ENCODE results near the gene E2F1.
A peak's percentile ranks its signal among the peaks of the same experiment; 100 is the strongest.

The E2F1 gene

DNA sequence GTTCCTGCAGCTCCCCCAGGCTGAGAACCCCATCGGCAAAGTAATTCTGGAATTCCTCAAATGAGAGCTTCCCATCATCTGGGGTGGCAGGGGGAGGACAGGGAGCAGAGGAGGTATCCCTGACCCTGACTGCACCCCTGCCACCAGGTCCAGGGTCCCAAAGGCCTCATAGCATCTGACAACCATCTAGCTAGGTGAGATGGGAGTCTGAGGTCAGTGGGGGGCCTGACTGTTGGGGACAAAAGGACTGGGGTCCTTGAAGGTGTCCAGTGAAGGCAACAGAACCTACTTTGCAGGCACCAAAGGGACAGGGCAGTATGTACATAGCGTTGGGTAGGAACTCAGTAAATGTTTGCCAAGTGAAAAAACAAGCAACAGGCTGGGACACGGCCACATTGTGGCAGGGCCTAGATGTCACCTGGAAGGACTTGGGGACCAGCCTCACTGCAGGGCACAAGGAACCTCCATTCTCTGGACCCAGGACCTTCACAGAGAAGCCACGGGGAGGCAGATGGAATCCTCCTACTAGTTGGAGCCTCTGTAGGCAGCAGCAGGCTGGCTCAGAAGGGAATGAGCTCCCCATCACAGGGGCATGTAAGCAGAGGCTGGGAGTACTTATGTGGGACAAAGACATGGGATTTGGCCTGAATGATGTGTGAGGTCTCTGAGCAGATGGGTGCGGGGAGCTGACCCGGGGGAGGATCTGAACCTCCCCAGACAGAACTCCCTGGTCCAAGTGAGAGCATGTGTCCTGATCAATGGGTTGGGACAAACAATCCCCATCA is 15.3 kb downstream of the E2F1 start:
- DNase-seq, result no peak

DNA sequence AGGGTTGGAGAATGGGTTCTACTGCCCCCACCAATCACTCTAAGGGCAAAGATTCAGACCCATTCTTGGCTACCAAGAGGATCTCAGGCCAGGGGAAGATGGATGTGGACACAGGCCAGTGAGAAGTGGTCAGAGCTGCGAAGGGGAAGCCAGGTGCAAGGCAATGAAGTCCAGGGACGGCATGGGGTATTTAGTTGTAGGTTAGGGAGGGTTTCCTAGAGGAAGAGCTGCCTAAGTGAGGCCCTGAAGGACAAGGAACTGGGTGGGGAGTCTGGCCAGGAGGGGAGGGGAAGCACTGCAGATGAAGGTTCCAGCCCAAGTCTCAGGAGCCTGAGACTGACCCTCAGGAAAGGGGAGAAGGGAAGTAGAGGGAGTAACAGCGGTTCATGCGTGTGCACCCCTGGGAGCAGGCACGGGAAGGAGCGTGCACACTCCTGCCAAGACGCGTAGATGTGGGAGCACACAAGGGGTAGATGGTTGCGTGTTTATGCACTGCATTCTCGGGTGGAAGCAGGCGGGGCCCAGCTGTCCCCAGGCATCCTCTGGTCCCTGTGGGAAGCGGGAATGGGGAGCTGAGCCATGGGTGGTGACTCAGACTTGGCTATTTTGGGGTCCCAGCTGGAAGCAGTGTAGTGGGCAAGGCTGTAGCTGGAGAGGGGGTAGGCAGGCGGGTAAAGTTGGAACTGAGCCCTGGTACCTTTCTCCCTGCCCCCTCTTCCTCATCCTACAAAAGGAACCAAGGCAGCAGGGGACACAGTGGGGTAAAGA is 16.1 kb downstream of the E2F1 start:
- no peak for DNase-seq

DNA sequence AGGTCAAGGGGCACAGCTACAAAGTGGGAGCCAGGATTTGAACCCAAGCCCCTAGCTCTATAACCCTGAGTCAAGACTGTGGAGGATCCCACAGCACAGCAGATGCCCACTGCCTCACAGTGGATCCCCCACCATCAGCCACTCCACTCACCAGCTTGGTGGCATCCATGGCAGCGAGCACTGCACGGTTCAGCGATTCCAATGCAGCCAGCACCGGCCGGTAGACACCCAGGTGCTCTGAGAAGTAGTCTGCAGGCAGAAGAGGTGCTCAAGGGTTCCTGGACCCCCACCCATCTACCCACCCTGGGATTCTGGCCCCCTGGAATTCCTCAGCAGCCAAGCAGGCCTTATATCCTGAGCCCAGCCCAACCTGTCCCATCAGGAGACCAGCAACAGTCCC is 17.0 kb downstream of the E2F1 start:
- no peak for DNase-seq

DNA sequence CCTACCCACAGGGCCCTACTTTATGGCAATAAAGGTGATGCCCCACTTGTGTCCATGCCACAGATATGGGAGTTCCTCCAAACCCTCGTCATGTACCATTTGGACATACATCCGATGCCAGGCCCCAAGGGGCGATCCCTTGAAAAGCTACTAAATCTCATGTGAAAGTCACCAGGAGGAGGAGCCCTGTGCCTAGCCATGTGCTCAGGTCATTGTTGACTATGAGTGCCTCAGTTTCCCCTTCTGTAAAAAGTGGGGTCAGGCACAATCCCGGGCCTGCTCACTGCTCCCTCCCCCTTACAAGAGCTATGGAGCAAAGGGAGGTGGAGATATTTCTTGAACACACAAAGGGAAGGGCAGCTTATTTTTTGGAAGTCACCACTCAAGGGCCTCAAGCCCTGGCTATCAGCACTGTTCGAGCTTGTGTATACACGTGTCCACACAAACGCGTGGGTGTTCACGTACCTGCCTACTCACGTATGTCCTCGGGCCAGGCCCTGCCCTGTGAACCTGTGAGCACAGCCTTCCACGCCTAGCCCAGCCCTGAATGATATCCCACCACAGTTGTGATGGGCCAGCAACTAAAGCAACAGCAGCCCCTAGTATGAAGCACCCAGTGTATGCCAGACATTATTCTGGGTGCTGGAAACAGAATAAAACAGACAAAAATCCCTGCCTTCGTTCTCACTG is 17.6 kb downstream of the E2F1 start:
- DNase-seq, result no peak

DNA sequence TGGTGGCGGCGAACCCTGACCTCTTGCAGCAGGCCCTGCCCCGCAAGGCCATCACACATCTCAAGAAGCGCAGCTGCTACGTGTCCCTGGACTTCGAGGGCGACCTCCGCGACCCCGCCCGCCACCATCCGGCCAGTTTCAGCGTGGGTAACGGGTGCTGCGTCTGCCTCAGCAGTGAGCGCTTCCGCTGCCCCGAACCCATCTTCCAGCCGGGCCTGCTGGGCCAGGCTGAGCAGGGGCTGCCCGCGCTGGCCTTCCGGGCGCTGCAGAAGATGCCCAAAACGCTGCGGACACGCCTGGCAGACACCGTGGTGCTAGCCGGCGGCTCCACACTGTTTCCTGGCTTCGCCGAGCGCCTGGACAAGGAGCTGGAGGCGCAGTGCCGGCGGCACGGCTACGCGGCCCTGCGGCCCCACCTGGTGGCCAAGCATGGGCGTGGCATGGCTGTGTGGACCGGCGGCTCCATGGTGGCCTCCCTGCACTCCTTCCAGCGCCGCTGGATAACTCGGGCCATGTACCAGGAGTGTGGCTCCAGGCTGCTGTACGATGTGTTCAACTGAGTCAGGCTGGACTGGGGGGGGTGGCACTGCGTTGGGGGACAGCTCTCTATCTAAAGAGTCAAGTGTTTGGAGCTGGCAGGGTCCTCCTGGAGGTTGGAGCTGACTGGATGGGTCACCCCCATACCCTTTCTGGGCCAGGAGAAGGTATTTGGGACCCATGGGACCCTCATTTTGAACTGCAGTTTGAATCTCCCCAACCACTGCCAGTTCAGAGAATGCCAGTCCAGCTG is 18.3 kb downstream of the E2F1 start:
- peak; percentile 82 for DNase-seq

DNA sequence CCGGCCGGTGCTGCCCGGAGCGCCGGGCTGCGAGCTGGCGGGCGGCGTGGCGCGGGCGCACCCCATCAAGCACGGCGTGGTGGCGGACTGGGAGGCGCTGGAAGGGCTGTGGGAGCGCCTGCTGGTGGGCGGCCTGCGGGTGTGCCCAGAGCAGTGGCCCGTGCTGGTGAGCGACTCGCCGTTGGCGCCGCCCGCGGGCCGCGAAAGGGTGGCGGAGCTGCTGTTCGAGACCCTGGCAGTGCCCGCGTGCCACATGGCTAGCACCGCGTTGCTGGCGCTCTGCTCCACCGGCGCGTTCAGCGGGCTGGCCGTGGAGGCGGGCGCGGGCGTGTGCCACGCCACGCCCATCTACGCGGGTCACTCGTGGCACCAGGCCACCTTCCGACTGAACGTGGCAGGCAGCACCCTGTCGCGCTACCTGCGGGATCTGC is 18.9 kb downstream of the E2F1 start:
- peak; percentile 57 for DNase-seq

DNA sequence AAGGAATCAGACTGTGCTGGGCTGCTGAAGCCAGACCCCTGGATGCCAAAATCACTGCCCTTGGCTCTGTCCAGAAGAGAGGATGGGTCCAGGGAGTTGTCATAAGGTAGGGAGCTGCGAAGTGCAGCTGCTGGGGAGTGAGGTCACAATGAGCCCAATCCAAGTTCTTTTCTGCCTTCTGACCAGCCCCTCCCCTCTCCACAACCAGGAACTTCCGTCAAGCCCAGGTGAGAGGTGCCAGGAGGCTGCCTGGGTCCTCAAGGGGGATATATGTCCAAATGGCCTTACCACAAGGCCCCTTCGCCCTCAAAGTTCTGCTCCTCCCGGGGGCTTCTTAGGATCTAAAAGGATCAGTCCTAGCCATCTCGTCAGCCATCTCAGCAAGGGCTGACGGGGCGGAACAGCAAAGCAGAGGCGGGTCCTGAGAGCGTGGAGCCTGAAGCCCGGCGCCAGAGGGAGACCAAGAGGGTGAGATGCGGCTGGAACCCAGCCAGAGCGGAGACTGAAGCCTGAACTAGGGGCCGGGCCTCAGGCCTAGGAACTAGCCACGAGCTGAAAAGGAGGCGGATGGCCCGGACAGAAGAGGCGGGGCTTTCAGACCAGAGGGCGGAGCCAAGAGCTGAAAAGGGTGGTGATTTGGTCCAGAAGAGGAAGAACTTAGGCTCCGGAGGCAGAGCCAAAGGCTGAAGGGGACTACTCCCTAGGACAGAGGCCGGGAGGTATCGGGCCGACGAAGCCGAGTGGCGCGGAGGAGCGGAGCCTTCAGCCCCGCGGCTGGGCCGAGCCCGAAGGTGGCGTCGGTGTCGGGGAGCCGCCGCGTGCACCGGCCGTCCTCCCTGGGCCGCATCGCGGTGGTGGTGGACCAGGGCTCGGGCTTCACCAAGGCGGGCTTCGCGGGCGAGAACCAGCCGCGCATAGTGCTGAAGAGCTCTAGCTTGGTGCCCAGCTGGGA is 19.6 kb downstream of the E2F1 start, which contains the start of gene ACTL10:
ACTL10 (plus strand) TSS at position 651 of the 952 bp plus-strand sequence. CDS start 555 bp downstream, outside the sequence.
- peak; percentile 99 for DNase-seq

DNA sequence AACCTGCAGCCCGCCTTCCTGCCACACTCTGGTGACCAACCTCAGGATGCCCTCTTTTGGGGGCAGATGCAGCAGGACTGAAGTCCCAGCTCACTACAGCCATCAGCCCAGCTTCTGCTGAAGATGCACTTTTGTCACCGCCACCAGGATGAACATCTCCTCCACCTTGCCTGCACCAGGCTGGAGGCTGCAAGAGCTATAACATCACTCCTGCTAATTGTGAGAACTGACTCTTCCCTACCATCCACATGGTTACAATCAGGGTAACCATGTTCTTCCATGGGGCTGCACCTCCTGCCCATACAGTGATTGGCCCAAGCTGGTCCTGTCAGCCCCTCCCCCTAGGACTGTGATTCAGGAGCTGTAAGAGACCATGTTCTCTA is 21.4 kb downstream of the E2F1 start:
- no peak for DNase-seq

DNA sequence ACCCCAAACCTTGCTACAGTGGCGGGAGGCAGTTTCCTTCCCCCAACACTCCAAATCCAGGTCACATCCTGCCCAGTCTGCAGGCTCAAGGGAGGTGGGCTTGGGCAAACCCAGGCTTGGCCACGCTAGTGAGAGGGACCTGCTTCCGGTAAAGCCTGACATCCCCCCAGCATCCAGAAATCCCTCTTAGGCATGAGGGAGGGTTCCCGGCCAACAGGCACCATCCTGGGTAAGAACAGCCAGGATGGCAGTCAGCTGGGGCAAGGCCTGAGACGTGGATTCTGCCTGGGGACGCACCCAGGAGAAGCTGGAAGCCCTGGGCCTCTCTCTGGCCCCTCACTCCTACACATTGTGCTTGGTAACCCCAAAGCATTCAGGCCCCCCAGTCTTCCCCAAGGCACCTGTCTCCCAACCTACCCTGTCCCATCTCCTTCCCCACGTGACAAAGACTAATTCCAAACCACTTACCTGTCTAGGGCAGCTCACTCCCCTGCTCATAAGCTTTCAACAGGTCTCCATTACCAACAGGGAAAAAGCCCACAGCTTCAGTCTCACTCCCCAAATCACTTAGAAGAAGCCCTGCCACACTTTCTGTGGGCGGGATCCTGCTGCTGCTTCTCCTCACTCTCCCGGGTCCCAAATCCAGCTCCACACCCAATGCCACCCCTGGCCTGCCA is 22.0 kb downstream of the E2F1 start:
- DNase-seq, result no peak

DNA sequence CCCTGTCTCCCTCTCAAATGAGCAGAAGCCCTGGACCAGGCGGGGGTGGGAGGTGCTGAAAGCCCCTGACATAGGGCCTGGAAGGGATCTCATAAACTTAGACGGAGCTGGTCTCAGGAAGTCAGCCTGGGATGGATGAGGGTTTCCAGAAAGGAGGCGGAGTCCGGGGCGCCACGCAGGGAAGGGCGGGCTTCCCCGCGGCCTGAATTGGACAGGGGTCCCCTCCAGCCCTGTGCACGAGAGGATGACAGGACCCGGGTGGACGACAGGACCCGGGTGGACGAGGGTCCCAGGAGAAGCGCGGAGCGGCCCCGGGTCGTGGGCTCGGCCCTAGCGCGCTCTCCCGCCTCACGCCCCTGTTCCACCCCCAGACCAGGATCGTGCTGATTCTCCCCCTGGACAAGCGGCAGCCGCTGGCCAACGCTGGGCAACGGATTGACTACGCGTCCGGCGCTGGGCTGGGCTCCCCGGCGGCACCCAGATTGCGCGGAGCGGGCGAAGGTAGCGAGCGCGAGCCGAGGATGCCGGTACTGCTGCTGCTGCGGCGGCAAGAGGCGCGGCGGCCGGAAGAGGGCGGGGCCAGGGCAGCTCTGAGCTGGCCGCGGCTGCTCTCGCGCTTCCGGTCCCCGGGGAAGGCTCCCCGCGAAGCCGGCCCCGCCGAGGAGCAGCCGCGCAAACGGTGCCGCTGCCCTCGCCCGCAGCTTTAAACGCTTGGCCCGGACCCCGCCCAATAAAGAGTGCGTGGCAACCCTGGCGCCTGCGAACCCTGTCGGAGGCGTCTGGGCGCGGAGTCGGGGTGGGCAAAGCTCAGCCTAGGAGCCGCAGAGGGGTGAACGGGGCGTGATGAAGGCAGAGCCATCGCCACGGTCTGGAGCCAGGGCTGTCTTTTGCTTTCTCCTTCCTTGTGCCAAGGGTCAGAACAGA is 22.8 kb downstream of the E2F1 start:
- peak; percentile 75 for DNase-seq

DNA sequence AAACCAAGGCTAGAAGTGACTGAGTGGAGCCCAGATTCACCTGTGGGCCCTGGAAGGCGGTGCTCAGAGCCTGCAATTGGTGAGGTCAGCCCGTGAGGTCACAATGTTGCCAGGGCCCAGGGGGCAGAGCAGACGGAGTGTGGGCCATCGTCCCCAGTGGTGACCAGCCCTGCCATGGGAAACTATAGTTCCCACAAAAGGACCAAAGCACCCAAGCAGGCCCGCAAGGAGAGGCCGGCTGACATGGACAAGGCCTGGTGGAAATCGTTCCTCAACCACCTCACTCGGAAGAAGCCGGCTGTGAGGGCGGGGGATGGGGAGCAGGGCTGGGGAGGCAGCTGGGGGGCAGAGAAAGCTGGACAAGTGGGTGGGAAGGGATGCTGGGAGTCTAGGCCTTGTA is 24.0 kb downstream of the E2F1 start, which contains the start of gene C20orf144:
C20orf144 (plus strand) TSS at position 156 of the 400 bp plus-strand sequence; CDS start at position 175, 19 bp downstream.
- DNase-seq, result no peak

DNA sequence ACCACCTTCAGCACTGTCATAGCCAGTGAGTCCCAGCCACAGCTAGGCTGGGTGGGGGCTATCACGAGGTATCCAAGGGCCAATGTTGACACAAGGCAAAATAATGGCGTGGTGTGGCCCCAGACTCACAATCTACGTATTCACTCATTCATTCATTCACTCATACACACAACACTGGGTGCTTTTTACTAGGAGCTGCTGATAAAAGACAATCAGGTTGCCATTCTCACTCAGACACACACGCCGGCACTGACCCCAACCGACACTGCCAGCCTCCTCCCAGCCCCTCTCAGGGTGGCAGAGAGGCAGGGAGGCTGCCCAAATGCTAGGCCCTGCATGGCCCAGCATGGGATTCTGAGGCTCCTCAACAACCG is 25.5 kb downstream of the E2F1 start:
- no peak for DNase-seq

DNA sequence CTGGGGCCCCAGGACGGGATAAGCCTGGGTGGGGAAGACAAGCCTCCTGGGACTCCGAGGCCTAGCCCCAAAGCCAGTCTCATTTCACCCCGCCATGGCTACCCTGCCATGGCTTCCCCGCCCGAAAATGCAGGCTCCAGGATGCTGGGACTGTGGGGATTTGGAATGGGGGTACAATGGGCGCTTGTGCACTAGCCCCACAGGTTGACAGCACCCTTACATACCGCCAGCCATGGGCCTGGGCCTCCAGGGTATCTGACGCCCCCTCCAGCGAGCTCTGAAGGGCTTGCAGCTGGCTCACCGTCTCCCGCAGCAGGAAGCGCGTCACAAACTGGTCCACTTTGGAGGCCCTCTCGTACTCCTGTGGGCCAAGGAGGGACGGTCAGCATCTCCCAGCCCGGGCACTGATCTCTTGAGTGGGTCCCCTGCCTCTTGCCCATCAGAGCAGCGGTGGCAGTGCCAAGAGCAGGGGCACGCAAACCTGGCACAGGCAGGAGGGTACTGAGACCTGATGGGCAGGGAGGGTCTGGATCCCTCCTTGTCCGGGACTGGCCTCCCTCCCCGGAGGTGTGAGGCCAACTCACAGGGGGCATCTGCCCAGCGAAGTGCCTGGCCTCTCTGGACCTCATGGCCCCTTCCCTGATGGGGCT is 26.0 kb downstream of the E2F1 start:
- no peak for DNase-seq

DNA sequence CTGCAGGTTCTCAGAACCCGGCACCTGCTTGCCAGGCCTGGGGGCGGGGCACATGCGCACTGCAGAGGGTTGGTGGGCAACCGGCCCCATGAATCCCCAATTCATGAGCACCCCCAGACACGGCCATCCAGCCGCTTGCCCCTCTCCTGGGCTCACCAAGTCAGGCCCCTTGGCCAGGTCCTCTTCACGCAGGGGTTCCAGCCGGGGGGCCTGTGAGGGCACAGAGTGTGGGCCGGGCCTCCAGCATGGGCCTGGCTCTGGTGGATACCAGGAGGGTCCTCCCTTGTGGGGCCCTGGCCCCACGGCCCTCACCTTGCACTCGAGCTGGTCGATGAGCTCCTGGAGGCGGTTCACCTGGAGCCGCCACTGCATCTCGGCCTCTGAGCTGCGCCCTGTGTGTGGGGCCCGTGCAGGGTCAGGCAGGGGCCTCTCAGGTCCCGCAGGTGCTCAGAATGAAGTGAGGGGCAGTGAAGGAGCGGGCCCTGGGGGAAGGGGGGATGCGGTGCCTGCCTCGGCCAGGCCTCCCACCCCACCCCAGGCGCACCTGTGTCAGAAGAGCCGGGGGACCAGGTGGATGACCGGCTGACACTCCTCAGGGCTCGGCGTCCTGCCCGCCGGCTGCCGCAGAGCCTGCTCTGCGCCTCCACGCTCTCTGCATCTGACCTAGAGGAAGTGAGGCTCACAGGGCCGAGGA is 26.7 kb downstream of the E2F1 start:
- DNase-seq, result no peak

DNA sequence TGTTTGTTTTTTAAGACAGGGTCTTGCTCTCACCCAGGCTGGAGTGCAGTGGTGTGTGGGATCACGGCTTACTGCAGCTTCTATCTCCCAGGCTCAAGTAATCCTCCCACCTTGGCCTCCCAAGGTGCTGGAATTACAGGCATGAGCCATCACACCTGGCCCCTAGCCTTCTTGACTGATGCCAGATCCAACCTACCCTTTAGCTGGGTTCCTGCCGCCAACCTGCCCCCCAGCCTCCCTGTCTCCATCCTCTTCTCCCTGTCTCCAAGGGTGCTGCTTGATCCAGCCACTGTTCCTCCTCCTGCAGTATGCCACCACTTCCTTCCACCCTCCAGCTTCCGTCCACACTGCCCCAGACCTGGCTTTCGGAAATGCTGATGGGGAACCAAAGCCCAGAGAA is 27.3 kb downstream of the E2F1 start:
- no peak for DNase-seq

DNA sequence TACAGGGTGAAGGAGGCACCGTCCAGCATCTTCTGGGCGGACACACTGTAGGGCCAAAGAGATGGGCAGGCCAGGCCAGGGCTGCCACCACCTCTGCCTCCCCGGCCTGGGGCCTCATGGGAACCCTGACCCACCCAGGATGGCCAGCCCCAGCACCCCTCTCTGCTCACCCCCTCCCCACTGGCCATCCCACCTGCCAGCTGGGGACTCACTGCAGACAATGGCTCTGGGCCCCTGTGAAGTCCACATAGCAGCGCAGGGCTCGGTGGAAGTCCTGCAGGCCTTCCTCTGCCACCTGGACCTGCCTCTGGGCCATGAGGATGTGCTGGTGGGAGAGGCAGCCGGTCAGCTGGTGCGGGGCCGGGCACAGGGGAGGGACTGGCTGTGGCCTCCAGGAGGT is 27.7 kb downstream of the E2F1 start:
- no peak for DNase-seq

DNA sequence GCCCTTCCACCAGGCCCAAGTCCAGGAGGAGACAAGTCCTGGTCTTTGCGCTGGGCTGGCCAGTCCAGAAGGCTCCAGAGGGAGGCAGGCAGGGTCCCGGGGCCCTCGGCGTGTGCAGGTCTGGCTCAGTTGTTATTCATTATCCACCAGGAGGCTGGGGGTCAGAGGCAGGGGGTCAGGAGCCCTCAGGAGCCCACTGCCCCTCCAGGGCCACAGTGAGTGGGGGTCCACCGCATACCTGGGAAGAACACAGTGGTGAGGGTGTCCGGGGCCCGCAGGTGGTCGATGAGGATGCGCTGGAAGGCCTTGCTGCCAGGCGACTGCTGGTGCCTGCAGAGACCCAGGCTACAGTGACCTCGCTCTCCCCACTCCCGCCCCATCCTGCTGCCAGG is 28.5 kb downstream of the E2F1 start:
- no peak for DNase-seq
